ENCODE data around the gene LTB4R.

The LTB4R gene

DNA sequence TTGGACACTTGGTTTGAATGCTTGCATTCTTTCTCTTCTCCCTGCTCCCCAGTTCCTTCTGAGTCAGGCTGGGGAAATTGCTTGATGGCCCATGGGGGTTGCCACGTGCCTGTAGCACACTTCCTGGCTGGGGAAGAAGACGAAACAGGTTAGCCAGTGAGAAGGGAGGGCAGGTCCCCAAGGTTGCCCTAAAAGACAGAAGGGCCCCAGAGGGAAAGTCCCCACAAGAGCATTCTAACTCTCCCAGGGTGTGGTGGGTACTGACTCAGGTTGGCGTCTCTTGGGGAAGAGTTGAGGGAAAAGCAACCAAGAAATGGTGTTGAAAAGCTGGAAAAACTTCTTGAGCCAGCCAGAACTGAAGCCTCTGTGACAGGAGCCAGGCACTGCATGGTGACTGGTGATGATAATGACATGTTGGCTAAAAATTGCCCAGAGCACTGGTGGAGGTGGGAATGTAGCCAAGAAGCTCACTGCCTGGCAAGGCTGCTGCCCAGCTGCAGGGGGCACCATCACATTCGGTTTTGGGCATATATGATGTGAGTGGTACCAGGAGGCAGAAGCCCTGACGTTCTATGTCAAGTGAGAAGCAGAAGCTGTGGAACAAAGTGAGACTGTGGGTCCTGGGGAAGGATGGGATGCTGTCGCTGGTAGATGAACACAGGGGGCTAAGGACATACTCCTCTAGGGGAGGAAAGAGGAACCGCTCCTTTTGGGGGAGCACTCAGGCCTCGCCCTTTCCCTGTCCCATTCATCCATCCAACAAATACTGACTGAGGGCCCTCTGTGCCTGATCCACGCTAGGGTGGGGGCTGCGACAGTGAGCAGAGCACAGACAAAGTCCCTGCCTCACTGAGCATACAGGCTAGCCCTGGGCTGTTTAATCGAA is 31.8 kb upstream of the LTB4R start:
- peak; percentile 28 for DNase-seq

DNA sequence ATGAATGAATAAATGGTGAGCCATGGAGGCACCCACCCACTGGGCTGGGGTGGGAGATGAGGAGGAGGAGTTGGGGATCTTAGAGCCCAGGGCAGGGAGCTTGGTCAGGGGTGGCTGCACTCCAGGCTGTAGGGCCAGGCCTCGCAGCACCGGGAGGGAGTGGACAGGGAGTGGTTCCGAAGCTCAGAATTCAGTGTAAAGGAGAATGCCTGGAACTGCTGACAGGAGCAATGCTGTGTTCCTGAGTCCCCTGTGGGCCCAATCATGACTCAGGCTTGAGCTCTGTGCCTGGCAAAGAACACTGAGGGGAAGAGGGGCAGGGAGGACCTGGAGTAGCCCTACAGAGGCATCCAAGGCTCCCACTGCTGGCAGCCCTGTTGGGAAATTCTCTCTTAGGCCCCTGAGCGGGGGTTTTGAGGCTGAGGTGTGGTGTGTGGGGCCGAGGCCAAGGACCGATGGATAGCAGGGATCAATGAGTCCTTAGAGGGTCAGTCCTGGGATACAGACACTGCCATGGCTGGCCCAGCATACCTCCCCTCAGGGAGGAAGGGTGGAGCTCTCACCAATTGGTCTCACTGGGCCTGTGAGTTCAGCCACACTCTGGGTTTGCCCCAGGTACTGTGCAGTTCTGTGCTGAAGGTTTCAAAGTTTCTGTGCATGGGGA is 30.4 kb upstream of the LTB4R start:
- no peak for DNase-seq

DNA sequence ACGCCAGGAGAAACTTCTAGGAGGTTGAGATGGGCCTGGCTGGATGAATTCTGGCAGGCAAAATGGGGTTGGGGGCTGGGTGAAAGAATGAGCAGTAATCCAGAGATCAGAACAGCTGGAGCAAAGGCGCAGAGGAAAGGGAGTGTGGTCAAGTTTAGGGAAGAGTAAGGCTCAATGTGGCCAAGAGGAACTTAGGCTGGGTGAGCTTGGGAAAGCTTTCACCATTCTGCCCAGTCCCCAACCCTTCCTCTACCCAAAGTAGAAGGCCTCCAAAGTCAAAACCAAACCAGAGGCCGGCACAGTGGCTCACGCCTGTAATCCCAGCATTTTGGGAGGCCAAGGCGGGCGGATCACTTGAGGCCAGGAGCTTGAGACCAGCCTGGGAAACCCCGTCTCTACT is 29.7 kb upstream of the LTB4R start:
- no peak for DNase-seq

DNA sequence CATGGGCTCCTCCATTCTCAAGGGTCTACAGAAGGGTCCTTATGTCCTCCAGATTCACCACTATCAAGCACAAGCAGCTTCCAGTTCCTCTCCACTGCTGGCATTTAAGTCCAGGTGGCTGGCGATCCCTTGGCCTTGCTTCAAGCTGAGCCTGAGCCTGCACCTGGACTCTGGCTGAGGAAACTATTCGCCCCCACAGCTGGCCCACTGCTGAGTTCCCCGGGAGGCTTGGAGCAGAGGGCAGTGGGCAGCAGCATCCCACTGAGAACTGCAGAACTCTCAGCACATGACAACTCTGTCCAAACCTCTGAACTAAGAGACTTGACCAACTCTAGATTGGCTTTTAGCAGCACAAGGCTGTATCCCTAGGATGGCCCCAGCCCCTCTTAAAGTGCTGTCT is 28.6 kb upstream of the LTB4R start:
- DNase-seq, result no peak

DNA sequence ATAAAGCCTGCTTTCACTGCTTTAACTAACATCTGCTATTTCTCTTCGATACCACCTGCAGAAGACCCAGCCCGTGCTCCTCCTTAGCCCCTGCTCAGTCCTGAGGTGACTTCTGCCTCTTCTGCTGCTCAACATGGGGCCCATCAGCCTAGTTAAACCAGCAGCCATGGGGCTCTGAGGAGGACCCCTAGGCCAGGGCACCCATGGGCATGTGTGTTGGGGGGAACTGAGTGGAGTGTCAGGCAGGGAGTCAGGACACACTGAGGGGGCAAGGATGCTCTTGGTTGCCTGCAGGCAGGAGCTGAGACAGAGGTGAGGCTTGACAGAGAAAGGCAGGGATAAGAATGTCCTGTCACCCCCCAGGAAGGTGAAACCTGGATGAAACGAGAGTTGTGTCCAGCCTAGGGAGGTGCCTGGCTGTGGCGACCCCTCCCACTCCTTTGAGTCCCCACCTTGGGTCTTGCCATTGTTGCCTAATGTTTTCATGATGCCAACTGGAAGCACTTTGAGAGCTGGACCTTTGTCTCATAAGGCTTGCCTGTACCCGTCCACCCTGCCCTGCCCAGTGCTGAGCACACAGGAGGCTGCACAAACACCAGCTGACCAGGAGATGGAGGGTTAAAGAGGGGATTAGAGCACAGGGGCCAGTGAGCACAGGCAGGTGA is 27.4 kb upstream of the LTB4R start:
- DNase-seq, result no peak

DNA sequence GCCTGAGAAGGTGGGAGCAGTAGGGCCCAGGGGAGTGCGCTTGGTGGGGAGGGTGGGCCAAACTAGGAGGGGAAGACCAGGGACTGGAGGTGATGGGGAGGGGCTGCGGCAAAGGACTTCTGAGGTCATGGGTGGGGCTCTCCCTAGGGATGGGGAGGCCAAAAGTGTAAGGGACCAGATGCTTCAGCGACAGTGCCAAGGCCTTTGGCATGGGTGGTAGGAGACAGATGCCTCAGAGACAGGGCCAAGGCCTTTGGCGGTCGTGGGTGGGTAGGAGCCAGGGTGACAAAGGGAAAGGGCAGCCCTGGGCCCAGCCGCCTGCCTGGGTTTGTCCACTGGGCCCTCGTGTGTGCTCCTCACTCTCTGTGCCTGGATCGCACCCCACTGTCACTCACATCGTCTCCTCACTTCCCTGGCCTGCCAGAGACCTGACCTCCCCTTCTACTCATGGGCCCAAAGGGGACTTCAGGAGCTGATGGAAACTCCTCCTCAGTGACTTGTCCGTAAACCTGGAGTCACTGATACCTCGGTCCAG is 26.7 kb upstream of the LTB4R start:
- no peak for DNase-seq

DNA sequence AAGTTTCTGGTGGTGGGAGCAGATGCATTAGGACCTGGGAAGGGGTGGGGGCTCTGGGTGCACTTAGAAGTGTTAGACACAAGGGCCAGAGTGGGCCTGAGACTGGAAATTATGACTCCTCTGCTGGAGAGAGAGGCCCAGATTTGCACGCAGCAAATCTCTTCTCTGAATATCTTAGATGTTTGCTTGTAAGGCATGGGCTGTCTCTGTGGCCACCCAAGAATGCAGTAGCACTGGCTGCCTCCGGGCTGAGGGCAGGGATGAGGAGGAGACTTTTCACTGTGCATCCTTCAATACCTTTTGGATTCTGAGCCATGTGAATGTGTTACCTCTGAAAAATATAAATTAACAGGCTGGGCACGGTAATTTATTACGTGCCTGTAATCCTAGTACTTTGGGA is 26.0 kb upstream of the LTB4R start:
- DNase-seq, result no peak

DNA sequence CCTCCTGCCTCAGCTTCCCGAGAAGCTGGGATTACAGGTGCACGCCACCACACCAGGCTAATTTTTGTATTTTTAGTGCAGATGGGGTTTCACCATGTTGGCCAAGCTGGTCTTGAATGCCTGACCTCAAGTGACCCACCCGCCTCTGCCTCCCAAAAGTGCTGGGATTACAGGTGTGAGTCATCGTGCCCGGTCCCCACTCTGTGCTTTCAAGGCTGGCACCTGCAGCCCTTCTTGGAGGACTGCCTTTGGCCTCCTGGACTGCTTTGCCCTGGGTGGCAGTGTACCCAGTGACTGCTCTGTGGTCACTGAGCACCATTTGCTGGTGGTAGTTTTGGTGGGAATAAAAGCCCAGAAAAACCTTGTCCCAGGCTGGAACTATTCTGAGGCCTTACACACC is 24.3 kb upstream of the LTB4R start:
- no peak for DNase-seq

- no peak for DNase-seq
Observed at GRCh38 chr14:24289649-24290280, 21.5 kb upstream of the LTB4R start.

DNA sequence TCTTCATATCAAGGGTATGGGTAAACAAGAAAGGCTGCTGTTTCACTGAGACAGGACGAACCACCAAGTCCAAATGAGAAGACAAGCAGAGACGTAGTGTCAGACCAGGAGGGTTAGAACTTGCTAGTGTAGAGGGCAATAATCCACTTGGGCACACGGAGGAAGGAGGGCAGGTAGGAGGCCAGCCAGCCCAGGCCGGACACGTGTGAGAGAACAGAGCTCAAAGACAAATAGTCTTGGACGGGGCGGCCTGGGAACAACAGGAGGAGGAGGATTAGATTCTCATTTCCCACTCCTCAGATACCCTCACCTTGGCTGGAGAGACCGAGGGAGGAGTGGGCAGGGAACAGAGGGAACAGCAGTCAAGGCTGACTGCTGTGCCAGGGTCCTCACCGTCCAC is 20.6 kb upstream of the LTB4R start:
- DNase-seq, result no peak

DNA sequence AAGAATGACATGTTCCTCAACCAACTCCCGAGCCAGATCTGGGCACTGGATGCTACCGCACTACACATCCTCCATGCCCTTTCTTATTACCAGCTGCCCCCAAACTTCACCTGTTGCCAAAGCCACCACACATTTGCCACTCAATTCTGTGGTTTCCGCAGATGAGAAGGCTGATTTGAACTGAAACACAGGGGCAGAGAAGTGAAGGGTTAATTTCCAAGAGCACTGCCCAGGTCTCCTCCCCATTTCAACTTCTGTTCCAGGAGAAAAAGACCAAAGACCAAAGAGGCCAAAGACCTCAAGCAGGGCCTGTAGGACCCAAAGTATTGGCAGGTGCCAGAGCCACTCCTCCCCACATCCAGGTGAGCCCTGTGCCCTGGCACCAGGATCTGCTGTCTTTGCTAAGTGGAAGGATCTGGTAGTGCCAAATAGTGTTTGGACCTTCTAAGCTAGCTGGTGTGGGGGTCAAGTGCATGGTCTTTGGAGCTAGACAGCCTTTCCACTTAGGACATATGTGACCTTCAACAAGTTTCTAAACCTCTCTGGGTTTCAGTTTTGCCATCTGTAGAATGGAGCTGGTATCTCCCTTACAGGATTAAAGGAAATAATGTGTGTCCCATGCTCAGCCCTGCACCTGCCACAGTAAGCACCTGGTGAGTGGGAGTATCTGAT is 19.7 kb upstream of the LTB4R start:
- no peak for DNase-seq

- DNase-seq, result no peak
Observed at GRCh38 chr14:24292118-24292807, 19.0 kb upstream of the LTB4R start.

DNA sequence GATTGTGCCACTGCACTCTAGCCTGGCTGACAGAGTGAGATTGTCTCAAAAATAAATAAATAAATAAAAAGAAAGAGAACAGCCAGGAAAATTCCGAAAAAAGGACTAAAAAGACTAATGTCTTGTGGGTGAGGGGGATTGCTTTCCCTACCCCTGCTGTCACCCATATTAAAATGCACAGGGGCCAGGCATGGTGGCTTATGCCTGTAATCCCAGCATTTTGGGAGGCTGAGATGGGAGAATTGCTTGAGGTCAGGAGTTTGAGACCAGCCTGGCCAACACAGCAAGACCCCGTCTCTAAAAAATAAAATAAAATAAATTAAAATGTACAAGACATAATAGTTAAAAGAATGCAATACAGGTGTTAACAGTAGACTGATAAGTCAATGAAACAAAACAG is 17.8 kb upstream of the LTB4R start:
- no peak for DNase-seq

GRCh38 chr14:24296341-24297157 is 14.8 kb upstream of the LTB4R start:
- peak; percentile 70 for DNase-seq

- no peak for DNase-seq
Observed at GRCh38 chr14:24297190-24297964, 13.9 kb upstream of the LTB4R start.

DNA sequence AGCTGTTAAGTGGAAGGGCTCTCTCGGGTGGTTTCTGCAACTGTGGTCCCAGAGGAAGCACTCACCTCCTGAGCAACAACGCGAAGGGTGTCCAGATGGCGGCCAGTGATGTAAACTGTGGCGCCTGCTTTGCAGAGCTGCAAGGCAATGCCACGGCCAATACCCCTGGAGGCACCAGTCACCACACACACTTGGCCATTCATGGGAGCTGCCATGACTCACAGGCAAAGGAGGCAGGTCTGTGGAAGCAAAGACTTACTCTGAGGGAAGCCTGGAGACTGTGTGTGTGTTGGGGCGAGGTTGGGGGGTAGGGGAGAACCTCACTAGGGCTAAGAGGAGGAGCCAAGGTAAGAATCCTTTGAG is 12.4 kb upstream of the LTB4R start:
- no peak for DNase-seq

DNA sequence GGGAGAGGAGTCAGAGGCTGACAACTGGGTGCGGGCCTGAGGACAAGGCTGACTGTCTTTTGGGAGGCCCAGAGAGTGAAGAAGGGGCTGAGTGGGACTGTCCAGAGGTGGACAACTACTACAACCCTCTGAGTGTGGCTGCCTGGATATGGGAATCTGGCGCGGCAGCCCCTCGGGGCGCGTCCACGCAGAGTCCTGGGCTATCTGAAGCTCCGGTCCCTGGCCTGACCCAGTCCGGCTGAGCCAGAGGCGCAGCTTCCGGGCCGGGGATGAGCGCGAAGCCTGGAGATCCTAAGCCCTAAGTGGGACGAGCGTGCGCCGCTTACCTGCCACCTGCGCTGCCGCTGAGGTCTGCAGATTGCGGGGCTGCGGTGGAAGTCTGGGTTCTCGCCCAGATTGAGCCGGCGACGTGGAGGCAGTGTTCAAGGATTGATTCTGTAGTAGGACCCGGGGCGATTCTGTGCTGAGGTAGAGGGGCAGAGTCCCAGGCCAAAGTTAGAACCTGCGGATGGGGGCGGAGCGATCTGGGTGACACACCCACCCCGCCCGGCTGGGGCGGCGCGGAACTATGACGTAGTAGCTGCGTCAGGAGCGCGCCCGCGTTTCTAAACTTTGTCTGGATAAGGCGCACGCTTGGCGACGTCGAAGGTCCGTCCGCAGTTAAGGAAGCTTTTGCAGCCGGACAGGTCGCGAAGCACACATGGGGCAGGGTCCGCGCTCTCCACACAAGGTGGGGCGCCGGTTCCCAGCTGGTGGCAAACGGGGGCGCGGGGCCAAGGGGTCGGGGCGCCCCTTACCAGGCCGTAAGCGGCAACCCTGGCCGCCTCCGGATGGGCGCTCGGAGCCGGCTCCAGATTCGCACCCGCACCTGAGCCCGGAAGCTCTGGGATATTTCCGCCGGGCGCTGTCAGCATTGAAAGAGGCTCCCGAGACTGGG is 11.8 kb upstream of the LTB4R start, which contains the start of the genes DHRS1 and NOP9:
TSS of gene DHRS1 (minus strand) at position 526 of the 937 bp plus-strand sequence. CDS start 674 bp downstream, outside the sequence.
TSS of gene NOP9 (plus strand) at position 596 of the 937 bp plus-strand sequence. CDS start at position 701, 105 bp downstream.
- peak; percentile 95 for DNase-seq

DNA sequence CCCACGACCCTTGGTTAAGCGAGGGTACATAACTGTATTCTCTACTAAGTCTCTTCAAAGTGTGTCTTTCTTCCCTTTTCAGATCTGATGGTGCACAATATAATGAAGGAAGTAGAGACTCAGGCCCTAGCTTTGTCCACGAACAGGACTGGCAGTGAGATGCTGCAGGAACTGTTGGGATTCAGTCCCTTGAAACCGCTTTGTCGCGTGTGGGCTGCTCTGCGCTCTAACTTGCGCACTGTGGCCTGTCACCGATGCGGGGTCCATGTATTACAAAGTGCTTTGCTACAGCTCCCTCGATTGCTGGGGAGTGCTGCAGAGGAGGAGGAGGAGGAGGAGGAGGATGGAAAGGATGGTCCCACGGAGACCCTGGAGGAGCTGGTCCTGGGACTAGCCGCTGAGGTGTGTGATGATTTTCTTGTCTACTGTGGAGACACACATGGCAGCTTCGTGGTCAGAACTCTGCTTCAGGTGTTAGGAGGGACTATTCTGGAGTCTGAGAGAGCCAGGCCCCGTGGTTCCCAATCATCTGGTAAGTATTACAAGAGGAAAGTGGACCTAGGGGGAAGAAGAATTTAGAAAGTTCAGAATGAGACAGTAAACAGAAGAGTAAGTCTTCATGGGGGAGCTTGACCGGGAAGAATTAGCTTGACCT is 10.8 kb upstream of the LTB4R start:
- no peak for DNase-seq

Measured in activated CD8-positive, alpha-beta memory T cell treated with anti-CD3 and anti-CD28 coated beads, Interleukin-2, amount 50 U/mL, for 4 hours (primary cell).